ENCODE data around the gene HINT3.

DNA sequence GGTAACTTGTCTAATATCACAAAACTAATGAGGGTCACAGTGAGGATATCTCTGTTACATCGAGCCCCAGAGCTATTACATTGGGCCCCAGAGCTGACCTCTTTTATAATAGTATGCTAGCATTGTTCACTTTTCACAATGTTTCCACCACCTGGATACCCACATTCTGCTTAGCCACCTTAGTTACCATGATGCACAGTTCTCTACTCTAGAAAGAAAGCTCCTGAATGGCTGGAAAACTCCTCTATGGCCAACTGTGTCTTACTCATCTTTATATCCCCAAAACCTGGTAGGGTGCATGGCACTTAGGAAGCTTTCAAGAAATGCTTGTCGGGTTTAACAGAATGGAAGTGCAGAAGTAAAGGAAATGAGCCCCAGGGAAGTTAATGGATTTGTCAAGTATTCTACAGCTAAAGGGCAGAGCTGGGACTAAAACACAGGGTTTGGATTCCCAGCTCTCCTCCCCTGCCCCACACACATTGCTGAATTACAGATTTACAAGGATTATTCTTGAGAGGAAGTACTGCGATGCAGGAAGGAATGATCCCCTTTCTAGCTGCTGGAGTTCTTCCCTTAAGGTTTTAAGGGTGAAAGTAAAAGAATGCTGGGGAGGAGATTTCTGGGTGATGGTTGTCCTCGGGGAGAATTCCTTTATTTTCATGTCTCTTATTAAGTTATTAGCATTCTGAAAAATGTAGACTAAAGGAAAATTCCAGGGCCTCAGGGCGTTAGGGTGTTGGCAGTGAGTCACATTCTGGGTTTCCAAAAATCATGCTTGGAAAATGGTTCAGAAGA is 16.1 kb upstream of the HINT3 start:
- TF ChIP-seq, protein P1, sequence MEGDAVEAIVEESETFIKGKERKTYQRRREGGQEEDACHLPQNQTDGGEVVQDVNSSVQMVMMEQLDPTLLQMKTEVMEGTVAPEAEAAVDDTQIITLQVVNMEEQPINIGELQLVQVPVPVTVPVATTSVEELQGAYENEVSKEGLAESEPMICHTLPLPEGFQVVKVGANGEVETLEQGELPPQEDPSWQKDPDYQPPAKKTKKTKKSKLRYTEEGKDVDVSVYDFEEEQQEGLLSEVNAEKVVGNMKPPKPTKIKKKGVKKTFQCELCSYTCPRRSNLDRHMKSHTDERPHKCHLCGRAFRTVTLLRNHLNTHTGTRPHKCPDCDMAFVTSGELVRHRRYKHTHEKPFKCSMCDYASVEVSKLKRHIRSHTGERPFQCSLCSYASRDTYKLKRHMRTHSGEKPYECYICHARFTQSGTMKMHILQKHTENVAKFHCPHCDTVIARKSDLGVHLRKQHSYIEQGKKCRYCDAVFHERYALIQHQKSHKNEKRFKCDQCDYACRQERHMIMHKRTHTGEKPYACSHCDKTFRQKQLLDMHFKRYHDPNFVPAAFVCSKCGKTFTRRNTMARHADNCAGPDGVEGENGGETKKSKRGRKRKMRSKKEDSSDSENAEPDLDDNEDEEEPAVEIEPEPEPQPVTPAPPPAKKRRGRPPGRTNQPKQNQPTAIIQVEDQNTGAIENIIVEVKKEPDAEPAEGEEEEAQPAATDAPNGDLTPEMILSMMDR (conservative IDR thresholded peaks at IDR 0.05), result no peak
- TF ChIP-seq EZH2 (IDR thresholded peaks at IDR 0.05; ENCODE audit: low read depth), result no peak

Data from PC-9 (cell line).